GM19239 (cell line): Measurements from ENCODE around the gene TGIF1.
"Not testable (repeated sequence)": the region's sequence is repeated elsewhere in the genome, so short reads cannot be mapped to it uniquely, and the experiment has no call there.

Experiments used
- DNase-seq: peaks from one replicate; pipeline ENCODE4 v3.0.0; 2011; ENCODE audit warnings: low spot score; ENCODE audit not compliant: insufficient read length
- FAIRE-seq: peaks from 2 replicates; lab custom pipeline; 2011; peaks lifted over from hg19 to GRCh38; lab: Jason Lieb, UNC

The TGIF1 gene

GRCh38 chr18:3454365-3455089, 4.6 kb downstream of the TGIF1 start:
- FAIRE-seq (peak; percentile 86), DNase-seq (no peak)

GRCh38 chr18:3455090-3455635, 5.2 kb downstream of the TGIF1 start:
- DNase-seq (no peak), FAIRE-seq (peak; percentile 28)

DNA sequence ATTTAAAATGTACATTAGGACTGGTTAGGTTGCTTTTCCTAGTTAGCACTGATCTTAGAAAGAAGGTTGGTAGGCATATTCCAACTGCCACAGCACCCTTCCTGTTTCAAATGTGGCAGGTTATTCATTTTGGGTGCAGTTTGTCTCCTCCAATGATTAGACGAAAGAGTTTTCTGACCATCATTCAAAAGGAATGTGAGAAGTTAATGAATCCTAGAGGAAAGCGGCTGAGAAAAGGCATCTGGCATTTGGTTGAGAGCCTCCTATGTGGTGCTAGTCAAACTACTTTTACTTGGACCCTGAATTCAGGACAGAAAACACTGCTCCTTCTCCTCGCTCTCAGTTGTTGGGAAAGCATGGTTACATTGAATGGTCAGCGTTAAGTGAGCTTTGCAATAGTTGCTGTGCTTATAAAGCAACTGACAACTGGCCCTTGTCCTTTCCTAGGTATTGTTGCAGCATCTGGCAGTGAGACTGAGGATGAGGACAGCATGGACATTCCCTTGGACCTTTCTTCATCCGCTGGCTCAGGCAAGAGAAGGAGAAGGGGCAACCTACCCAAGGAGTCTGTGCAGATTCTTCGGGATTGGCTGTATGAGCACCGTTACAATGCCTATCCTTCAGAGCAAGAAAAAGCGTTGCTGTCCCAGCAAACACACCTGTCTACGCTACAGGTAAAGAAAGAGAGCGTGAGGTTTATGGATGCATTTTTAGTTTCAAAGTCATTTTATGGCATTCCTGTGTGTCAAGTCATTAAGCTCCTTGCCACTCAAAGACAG, 6.1 kb downstream of the TGIF1 start:
- DNase-seq (no peak), FAIRE-seq (no peak)

DNA sequence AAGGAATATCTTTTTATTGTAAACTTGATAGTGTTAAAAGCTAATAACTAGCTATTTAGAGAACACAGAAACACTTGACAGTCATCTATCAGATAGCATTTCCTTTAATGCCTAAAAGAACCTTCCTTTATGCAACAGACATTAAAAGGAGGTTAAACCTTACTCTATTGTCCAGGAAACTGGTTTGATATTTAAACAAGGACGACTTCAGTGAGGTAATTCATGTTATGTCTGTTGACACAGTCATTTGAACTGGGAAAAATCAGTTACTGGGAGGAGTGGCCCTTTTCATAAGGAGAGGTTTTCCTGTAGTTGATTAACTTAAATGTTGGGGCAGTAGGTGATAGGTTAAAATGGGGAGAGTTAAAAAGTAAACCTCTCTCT, 6.7 kb downstream of the TGIF1 start:
- no peak for DNase-seq
- no peak for FAIRE-seq

- DNase-seq (no peak), FAIRE-seq (no peak)
These were observed 7.3 kb downstream of the TGIF1 start for GRCh38 chr18:3457261-3457724.

DNA sequence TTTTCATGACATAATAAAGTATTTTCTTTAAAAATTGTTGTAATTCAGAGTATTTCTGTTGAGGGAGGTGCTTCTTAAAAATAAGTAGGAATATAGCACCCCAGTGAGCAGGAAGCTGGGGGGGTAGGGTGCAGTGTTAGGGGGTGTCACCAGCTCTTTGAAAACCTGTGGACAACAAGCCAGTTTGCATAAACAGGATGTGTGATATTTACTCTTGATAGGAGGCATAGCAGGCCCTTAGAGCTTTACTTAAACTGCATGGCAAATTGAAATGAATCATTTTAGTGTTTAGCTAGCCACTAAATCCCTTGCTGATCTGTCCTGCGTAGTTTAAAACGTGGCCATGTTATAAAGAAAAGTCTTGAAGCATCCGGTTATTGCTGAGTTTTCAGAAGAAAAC, 8.4 kb downstream of the TGIF1 start:
- DNase-seq (no peak), FAIRE-seq (no peak)

DNA sequence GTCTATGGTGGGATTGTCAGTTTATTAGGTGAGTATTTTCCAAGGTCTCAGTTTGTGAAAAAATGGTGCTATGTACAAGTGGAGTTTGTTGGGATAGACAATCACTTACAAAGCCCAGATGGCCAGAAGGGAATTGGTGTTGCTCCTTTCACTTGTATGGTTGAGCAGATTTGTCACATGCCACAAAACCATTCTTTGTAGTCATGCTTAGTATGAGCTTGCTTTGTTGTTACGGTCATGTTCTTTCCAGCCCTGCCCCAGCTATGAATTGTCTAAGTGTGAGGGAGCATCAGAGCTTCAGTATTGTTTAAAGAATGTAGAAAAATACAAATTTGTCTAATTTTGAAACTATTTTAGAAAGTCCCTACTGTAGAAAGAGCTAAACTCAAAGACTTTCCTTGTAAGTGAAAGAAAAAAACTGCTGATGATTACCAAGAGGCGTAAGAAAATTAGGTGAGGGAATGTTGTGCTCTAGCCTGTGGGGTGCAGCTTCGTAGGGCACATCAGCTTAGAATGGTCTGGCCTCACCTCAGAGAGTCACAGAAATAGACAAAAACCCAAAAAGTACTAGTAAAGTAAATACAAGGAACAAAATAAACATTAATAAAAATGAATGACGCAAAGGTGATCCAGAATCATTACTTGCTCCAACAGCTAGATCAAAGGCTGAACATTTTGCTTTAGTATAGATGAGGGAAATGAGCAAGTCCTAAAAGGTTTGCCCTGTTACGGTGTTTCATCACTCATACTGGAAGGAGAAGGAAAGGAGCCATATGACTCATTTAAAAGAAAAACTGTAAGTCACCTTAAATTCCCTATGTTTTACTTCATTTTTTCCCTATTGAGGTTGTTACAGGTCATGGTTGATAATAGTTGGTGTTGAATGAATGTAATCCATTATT, 9.2 kb downstream of the TGIF1 start:
- DNase-seq = no peak
- peak; percentile 72 for FAIRE-seq

- FAIRE-seq = no peak
- DNase-seq = no peak
These were observed 10.9 kb downstream of the TGIF1 start for GRCh38 chr18:3460823-3461398.

DNA sequence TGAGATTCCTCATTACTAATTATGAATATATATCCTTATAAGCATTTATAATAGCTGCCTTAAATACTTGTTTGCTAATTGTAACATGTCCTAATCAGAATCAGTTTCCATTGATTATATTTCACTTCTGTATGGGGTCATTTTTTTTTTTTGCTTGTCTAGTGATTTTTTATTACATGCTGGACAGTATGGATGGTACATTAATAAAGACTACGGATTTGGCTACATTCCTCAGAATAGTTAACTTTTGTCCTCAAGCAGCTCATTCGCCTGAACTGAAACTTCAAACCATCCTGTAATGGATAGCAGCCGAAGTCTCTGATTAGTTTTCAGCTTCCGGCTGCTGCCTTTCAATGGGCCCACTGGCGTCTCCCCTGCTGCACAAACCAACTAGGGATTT, 11.7 kb downstream of the TGIF1 start:
- FAIRE-seq (no peak), DNase-seq (no peak)

GRCh38 chr18:3463051-3463450, 13.1 kb downstream of the TGIF1 start:
- FAIRE-seq (no peak), DNase-seq (no peak)

- DNase-seq (no peak), FAIRE-seq (no peak)
These were observed 16.1 kb downstream of the TGIF1 start for GRCh38 chr18:3466045-3466444.

DNA sequence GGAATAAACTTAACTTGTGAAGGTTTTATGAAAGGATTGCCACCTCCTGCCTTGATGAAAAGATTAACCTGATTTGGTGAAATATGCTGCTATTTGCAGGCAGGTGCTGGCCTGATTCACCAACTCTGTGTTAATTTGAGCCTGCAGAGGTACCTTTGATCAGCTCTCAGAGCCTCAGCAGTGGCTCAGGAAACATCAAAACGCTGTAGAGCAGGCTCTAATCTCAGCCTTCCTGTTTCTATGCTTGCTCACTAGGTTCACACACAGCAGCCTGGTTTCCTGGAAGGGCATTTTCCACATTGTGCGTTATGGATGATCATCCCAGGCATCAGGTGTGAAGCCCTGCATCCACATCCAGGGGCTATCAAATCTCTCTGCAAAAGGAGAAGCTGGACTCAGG, 16.9 kb downstream of the TGIF1 start:
- no peak for FAIRE-seq
- no peak for DNase-seq

GRCh38 chr18:3468066-3468705, 18.2 kb downstream of the TGIF1 start:
- FAIRE-seq = no peak
- DNase-seq = no peak

DNA sequence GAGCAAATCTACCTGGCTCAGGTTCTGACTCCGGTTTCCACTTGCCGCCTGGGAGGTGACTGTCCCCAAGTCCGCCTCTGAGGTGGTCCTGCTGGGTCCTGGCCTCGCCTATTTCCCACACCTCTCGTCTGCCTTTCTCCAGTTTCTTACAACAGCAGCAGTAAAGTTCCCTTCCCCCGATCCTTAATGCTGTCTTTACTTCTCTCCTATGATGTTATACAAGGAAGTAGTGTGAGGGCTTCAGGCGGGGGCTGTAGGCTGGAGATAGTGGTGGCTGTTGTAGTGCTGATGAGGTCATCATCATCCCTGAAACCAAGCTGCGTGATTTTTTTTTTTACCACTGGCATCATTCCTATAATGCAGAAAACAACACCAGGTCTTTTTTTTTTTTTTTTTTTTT, 18.9 kb downstream of the TGIF1 start:
- DNase-seq = no peak
- no peak for FAIRE-seq

GRCh38 chr18:3471141-3471648, 21.2 kb downstream of the TGIF1 start:
- DNase-seq (no peak), FAIRE-seq (no peak)

- DNase-seq, FAIRE-seq: not testable (repeated sequence)
These were observed 22.1 kb downstream of the TGIF1 start for GRCh38 chr18:3472121-3472520.

- FAIRE-seq (no peak), DNase-seq (no peak)
These were observed 22.9 kb downstream of the TGIF1 start for GRCh38 chr18:3472681-3473544.

GRCh38 chr18:3478262-3478978, 28.4 kb downstream of the TGIF1 start:
- FAIRE-seq = no peak

More at GRCh38 chr18:3478262-3478978, 28.4 kb downstream of the TGIF1 start:
- no peak for DNase-seq
